Breast epithelium (tissue), 3 donors: ENCODE results near the gene ALDH1A2.

Source experiments
- POLR2A ChIP-seq: fragments of 450-650 bp; IDR thresholded peaks from one replicate; pipeline ENCODE4 v1.6.1; 2016; ENCODE audit warnings: antibody characterized with exemption, mild to moderate bottlenecking, moderate library complexity
- POLR2AphosphoS5 ChIP-seq, 3 donors: sonication (generic); formaldehyde crosslinking; IDR thresholded peaks; one replicate each; pipeline ENCODE4 v1.6.1; 2017; ENCODE audit warnings: antibody characterized with exemption in 3 of 3

GRCh38 chr15:57953874-57954273 lies 111.6 kb downstream of the ALDH1A2 start:
- no peak for TF ChIP-seq POLR2A
- TF ChIP-seq POLR2AphosphoS5 (IDR thresholded peaks at IDR 0.05) = no peak
